Osteoblast (primary cell): Measurements from ENCODE around the gene ATN1. TPM values are rescaled to one million over a fixed set of nuclear protein-coding genes. Genes with fewer than 3 reads are reported as not detected.
"Not testable (repeated sequence)": the region's sequence is repeated elsewhere in the genome, so short reads cannot be mapped to it uniquely, and the experiment has no call there.

Source experiments
- DNase-seq: peaks from one replicate; pipeline ENCODE4 v3.0.0; 2011; ENCODE audit warnings: low spot score, mixed read lengths; ENCODE audit not compliant: insufficient read length; ENCODE audit errors: missing footprints
- H2AFZ ChIP-seq: 2 replicates; pipeline ENCODE4 v1.6.0; 2011; ENCODE audit warnings: mild to moderate bottlenecking, low read length
- H3K27ac ChIP-seq: 2 replicates; pipeline ENCODE4 v1.5.1; 2011; ENCODE audit warnings: mild to moderate bottlenecking, low read depth, low read length, moderate library complexity
- H3K27me3 ChIP-seq: 2 replicates; pipeline ENCODE4 v1.6.0; 2012; ENCODE audit warnings: mild to moderate bottlenecking, control low read depth, inconsistent platforms, low read length, moderate library complexity; ENCODE audit not compliant: insufficient read depth
- H3K36me3 ChIP-seq: 2 replicates; pipeline ENCODE4 v1.5.1; 2011; ENCODE audit warnings: mild to moderate bottlenecking, low read length, control low read depth, moderate library complexity; ENCODE audit not compliant: insufficient read depth
- H3K4me1 ChIP-seq: 2 replicates; pipeline ENCODE4 v1.5.1; 2011; ENCODE audit warnings: mild to moderate bottlenecking, low read length, control low read depth, moderate library complexity; ENCODE audit not compliant: insufficient read depth
- H3K4me2 ChIP-seq: 2 replicates; pipeline ENCODE4 v1.6.0; 2011; ENCODE audit warnings: mild to moderate bottlenecking, low read length; ENCODE audit not compliant: insufficient read depth
- H3K4me3 ChIP-seq: fragments of 200-600 bp; sonication (generic); 3 replicates; pipeline ENCODE4 v1.5.1; 2012; ENCODE audit warnings: mild to moderate bottlenecking, low read length, inconsistent platforms; ENCODE audit not compliant: insufficient read depth
- H3K79me2 ChIP-seq: 2 replicates; pipeline ENCODE4 v1.6.0; 2012; ENCODE audit warnings: mild to moderate bottlenecking, low read length, control low read depth, inconsistent platforms; ENCODE audit not compliant: insufficient read depth
- H3K9me3 ChIP-seq: 2 replicates; pipeline ENCODE4 v1.5.1; 2011; ENCODE audit warnings: low read depth, low read length, control low read depth
- H4K20me1 ChIP-seq: 2 replicates; pipeline ENCODE4 v1.6.0; 2012; ENCODE audit warnings: mild to moderate bottlenecking, low read length, control low read depth; ENCODE audit not compliant: insufficient read depth
- total RNA-seq: library from RNA; depleted of rRNA; stranded (reverse); fragments of >200 nt; gene quantifications from 2 replicates; pipeline ENCODE4 v1.2.3, GENCODE V29; 2012
- TF ChIP-seq, protein P1 (sequence below): IDR thresholded peaks from 2 replicates; pipeline ENCODE4 v1.5.1; 2011; ENCODE audit warnings: mild to moderate bottlenecking, low read depth, low read length, moderate library complexity; ENCODE audit errors: extremely low read depth

ATN1 gene
- total RNA-seq, 1 donor, result 14.1 TPM

DNA sequence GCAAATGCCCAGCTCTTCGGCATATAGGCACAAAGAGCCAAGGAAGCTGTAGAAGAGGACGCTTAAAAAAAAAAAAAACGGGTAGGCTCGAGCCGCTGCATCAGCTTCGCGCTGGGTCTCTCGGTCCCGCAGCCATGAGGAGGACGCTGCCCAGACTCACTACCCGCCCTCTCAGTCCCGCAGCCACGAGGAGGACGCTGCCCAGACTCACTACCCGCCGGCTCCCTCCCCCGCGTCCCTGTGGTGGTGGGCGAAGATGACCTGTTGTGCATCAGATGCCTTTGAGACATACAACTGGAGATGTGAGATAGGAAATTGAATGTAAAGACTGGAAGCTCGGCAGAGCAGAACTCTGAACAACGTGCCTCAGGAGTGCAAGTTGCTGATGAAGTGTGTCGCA is 43.2 kb upstream of the ATN1 start:
- no peak overlapping the region for H2AFZ ChIP-seq
- H3K4me2 ChIP-seq, result no peak overlapping the region
- no peaks in the 10 kb centered on the region for H4K20me1 ChIP-seq
- H3K4me1 ChIP-seq, result no peaks in the 10 kb centered on the region
- H3K36me3 ChIP-seq, result peaks cover 11% of the 10 kb centered on the region
- H3K9me3 ChIP-seq, result no peaks in the 10 kb centered on the region
- no peak overlapping the region for H3K4me3 ChIP-seq
- H3K79me2 ChIP-seq, result no peaks in the 10 kb centered on the region
- H3K27ac ChIP-seq, result no peak overlapping the region
- DNase-seq, result no peak
- TF ChIP-seq, protein P1, sequence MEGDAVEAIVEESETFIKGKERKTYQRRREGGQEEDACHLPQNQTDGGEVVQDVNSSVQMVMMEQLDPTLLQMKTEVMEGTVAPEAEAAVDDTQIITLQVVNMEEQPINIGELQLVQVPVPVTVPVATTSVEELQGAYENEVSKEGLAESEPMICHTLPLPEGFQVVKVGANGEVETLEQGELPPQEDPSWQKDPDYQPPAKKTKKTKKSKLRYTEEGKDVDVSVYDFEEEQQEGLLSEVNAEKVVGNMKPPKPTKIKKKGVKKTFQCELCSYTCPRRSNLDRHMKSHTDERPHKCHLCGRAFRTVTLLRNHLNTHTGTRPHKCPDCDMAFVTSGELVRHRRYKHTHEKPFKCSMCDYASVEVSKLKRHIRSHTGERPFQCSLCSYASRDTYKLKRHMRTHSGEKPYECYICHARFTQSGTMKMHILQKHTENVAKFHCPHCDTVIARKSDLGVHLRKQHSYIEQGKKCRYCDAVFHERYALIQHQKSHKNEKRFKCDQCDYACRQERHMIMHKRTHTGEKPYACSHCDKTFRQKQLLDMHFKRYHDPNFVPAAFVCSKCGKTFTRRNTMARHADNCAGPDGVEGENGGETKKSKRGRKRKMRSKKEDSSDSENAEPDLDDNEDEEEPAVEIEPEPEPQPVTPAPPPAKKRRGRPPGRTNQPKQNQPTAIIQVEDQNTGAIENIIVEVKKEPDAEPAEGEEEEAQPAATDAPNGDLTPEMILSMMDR, result no peak
- H3K27me3 ChIP-seq, result no peaks in the 10 kb centered on the region

DNA sequence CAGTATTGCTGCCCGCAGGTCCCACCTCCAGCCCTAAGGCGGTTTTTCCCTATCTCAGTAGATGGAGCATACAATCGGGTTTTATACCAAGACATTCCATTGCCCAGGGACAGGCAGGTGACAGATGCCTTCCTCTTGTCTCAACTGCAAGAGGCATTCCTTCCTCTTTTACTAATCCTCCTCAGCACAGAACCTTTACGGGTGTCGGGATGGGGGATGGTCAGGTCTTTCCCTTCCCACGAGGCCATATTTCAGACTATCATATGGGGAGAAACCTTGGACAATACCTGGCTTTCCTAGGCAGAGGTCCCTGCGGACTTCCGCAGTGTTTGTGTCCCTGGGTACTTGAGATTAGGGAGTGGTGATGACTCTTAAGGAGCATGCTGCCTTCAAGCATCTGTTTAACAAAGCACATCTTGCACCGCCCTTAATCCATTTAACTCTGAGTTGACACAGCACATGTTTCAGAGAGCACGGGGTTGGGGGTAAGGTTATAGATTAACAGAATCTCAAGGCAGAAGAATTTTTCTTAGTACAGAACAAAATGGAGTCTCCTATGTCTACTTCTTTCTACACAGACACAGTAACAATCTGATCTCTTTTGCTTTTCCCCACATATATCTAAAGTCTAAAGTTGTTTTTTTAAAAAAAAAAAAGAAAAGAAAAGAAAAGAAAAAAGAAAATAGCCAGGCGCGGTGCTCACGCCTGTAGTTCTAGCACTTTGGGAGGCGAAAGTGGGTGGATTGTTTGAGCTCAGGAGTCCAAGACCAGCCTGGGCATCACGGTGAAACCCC is 41.4 kb upstream of the ATN1 start:
- not testable (repeated sequence) for H3K79me2 ChIP-seq, DNase-seq, H3K27me3 ChIP-seq, H3K4me3 ChIP-seq, H3K4me1 ChIP-seq, H4K20me1 ChIP-seq, H3K9me3 ChIP-seq, H3K27ac ChIP-seq, H3K4me2 ChIP-seq, H2AFZ ChIP-seq
- H3K36me3 ChIP-seq, result peaks cover 11% of the 10 kb centered on the region

DNA sequence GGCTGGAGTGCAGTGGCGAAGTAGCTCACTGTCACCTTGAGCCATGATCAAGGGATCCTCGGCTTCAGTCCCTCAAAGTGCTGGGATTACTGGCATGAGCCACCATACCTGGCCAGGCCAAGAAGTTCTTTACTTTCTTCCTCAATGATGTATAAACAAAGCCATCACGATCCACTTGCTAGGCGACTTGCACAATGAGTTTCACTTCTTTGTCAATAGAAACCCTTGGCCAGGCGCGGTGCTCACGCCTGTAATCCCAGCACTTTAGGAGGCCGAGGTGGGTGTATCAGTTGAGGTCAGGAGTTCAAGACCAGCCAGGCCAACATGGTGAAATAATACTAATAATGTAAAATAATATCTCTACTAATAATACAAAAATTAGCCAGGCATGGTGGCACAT is 40.3 kb upstream of the ATN1 start:
- H3K27me3 ChIP-seq, result no peaks in the 10 kb centered on the region
- no peak for DNase-seq
- peaks cover 11% of the 10 kb centered on the region for H3K36me3 ChIP-seq
- no peaks in the 10 kb centered on the region for H4K20me1 ChIP-seq
- H3K4me2 ChIP-seq, result no peak overlapping the region
- no peaks in the 10 kb centered on the region for H3K79me2 ChIP-seq
- H3K9me3 ChIP-seq, result no peaks in the 10 kb centered on the region
- no peak overlapping the region for H3K4me3 ChIP-seq
- H3K4me1 ChIP-seq, result peaks cover 9% of the 10 kb centered on the region
- TF ChIP-seq, protein P1, result no peak
- no peak overlapping the region for H3K27ac ChIP-seq
- H2AFZ ChIP-seq, result no peak overlapping the region

DNA sequence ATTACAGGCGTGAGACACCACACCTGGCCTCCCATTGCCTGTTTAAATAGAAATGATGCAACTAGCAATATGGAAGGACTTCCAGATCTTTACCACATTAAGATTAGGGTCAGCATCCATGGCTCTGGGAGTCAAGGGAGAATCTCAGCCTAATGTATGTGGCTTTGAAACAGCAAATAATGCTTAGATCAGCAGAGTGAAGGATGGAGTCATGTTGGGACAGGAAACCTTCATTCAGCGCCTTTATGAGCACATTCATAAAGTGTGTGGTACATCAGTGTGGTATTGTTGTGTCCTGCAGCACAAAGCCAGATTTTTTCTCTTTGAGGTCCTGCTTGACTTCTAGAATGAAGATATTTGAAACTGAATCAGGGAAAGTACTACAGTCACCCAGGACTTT is 39.4 kb upstream of the ATN1 start:
- no peak for DNase-seq
- TF ChIP-seq, protein P1, result no peak
- H3K4me1 ChIP-seq, result peaks cover 9% of the 10 kb centered on the region
- no peak overlapping the region for H3K27ac ChIP-seq
- H3K4me2 ChIP-seq, result no peak overlapping the region
- H3K79me2 ChIP-seq, result no peaks in the 10 kb centered on the region
- H3K9me3 ChIP-seq, result no peaks in the 10 kb centered on the region
- no peak overlapping the region for H2AFZ ChIP-seq
- no peaks in the 10 kb centered on the region for H4K20me1 ChIP-seq
- H3K4me3 ChIP-seq, result no peak overlapping the region
- H3K27me3 ChIP-seq, result no peaks in the 10 kb centered on the region
- H3K36me3 ChIP-seq, result peaks cover 11% of the 10 kb centered on the region

DNA sequence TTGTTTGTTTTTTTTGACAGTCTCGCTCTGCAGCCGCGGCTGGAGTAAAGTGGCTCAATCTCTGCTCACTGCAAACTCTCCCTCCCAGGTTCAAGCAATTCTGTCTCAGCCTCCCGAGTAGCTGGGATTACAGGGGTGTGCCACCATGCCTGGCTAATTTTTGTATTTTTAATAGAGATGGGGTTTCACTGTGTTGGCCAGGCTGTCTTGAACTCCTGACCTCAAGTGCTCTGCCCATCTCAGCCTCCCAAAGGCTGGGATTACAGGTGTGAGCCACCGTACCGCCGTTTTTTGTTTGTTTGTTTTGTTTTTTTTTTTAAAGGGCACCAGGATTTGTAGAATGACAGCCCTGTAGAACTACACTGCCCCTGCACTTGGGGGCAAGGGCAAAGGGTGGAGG is 39.0 kb upstream of the ATN1 start:
- H3K36me3 ChIP-seq, H3K27ac ChIP-seq, H3K4me3 ChIP-seq, H2AFZ ChIP-seq, H3K4me1 ChIP-seq, H4K20me1 ChIP-seq, H3K4me2 ChIP-seq, H3K27me3 ChIP-seq, DNase-seq, H3K9me3 ChIP-seq, H3K79me2 ChIP-seq: not testable (repeated sequence)

DNA sequence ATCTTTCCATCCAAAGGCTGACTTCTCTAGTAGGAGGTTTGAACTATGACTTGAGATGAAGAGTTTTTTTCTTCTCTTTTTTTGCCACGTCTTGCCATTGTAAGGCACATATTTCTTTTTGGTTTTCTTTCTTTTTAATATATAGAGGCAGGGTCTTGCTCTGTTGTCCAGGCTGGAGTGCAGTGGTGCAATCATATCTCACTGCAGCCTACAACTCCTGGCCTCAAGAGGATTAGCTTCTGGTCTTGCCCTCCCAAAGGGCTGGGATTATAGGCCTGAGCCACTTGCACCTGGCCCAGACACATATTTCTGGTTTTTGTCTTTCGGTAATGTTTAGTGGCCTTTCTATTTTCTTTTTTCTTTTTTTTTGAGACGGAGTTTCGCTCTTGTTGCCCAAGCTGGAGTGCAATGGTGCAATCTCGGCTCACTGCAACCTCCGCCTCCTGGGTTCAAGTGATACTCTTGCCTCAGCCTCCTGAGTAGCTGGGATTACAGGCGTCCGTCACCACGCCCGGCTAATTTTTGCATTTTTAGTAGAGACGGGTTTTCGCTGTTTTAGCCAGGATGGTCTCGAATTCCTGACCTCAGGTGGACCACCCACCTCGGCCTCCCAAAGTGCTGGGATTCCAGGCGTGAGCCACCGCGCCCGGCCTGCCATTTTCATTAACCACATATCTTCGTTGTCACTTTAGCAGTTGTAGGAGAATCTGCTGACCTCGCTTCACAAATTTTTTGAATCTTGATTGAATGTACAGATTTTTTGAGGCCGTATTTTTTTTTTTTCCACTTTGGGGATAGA is 37.8 kb upstream of the ATN1 start:
- H3K4me2 ChIP-seq, result peak overlapping the region; percentile 70
- peak overlapping the region; percentile 67 for H3K27ac ChIP-seq
- not testable (repeated sequence) for H3K27me3 ChIP-seq, H4K20me1 ChIP-seq, DNase-seq, H3K79me2 ChIP-seq, H2AFZ ChIP-seq, H3K36me3 ChIP-seq, H3K4me3 ChIP-seq, H3K9me3 ChIP-seq
- peaks cover 11% of the 10 kb centered on the region for H3K4me1 ChIP-seq
